ENCODE results near the gene PCDHA4.

DNA sequence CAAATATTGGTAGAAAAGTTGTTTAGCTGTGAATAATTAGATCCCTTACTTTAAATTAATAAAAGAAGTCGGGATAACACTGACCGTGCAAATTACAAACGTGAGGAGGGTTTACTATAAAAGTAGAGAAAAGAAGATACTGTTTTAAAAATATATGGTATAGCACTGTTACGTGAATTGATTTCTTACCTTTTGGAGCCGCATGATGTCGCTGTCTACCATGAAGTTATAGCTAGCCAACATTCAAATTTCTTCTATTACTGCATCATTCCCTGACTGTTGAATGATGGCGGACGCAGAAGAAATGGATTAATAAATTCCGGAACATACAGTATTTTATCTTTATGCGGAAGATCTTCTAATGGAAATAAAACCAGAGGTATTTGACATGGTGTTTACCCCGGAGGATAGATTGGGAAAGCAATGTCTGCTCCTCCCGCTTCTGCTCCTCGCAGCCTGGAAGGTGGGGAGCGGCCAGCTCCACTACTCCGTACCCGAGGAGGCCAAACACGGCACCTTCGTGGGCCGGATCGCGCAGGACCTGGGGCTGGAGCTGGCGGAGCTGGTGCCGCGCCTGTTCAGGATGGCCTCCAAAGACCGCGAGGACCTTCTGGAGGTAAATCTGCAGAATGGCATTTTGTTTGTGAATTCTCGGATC, 21.0 kb downstream of the PCDHA4 start, which contains the start of gene PCDHA6:
- TF ChIP-seq, protein P1, sequence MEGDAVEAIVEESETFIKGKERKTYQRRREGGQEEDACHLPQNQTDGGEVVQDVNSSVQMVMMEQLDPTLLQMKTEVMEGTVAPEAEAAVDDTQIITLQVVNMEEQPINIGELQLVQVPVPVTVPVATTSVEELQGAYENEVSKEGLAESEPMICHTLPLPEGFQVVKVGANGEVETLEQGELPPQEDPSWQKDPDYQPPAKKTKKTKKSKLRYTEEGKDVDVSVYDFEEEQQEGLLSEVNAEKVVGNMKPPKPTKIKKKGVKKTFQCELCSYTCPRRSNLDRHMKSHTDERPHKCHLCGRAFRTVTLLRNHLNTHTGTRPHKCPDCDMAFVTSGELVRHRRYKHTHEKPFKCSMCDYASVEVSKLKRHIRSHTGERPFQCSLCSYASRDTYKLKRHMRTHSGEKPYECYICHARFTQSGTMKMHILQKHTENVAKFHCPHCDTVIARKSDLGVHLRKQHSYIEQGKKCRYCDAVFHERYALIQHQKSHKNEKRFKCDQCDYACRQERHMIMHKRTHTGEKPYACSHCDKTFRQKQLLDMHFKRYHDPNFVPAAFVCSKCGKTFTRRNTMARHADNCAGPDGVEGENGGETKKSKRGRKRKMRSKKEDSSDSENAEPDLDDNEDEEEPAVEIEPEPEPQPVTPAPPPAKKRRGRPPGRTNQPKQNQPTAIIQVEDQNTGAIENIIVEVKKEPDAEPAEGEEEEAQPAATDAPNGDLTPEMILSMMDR (IDR thresholded peaks at IDR 0.05): no peak
- no peak for TF ChIP-seq POLR2A (IDR thresholded peaks at IDR 0.05)
- no peak for TF ChIP-seq POLR2AphosphoS5 (IDR thresholded peaks at IDR 0.05)
- TF ChIP-seq EP300 (IDR thresholded peaks at IDR 0.05; ENCODE audit: low read depth): no peak
